HL-60 (cell line): ENCODE measurements around the gene GRIK2.

Experiments
- DNase-seq, 2 experiments: peaks; one replicate each; pipeline ENCODE4 v3.0.0-alpha.2; 2010 to 2020; ENCODE audit warnings: low read depth in 1 of 2, low spot score in 1 of 2
- H3K27ac ChIP-seq: fragments of 250-450 bp; sonication (Bioruptor Pico); replicated peaks from 2 replicates; pipeline ENCODE4 v1.5.1; 2020; ENCODE audit warnings: mild to moderate bottlenecking, moderate library complexity
- H3K27me3 ChIP-seq: fragments of 250-450 bp; sonication (Bioruptor Pico); 2 replicates; pipeline ENCODE4 v1.5.1; 2021; ENCODE audit warnings: mild to moderate bottlenecking, moderate library complexity; ENCODE audit not compliant: insufficient read depth, poor library complexity, severe bottlenecking
- H3K4me3 ChIP-seq: replicated peaks from 2 replicates; pipeline ENCODE4 v1.5.1; 2011; ENCODE audit warnings: mild to moderate bottlenecking, control low read depth, low read length; ENCODE audit not compliant: insufficient read depth
- CTCF ChIP-seq: IDR thresholded peaks from one replicate; pipeline ENCODE4 v1.5.1; 2011; ENCODE audit warnings: low read length, control low read depth, inconsistent platforms; ENCODE audit not compliant: insufficient read depth
- GABPA ChIP-seq: IDR thresholded peaks from 2 replicates; pipeline ENCODE4 v1.6.1; 2012; ENCODE audit warnings: low read depth
- POLR2AphosphoS5 ChIP-seq: IDR thresholded peaks from 2 replicates; pipeline ENCODE4 v1.6.1; 2012; ENCODE audit warnings: low read depth
- REST ChIP-seq: IDR thresholded peaks from 2 replicates; pipeline ENCODE4 v1.6.1; 2012; ENCODE audit warnings: low read depth; ENCODE audit not compliant: insufficient replicate concordance
- SPI1 ChIP-seq: IDR thresholded peaks from 2 replicates; pipeline ENCODE4 v1.6.1; 2012; ENCODE audit warnings: low read depth, mild to moderate bottlenecking, borderline replicate concordance

GRIK2 gene

GRCh38 chr6:101465863-101466262 is 72.4 kb downstream of the GRIK2 start:
- TF ChIP-seq SPI1 = no peak
- TF ChIP-seq POLR2AphosphoS5 = no peak
- Histone ChIP-seq H3K27me3 (no peaks in the 10 kb centered on the region), H3K27ac (no peak overlapping the region), H3K4me3 (no peak overlapping the region)
- DNase-seq = no peak

- H3K27ac ChIP-seq = no peak overlapping the region
- no peak for TF ChIP-seq GABPA
- TF ChIP-seq CTCF = no peak
- TF ChIP-seq POLR2AphosphoS5 = no peak
- TF ChIP-seq SPI1 = no peak
- no peak for TF ChIP-seq REST
- H3K27me3 ChIP-seq = no peaks in the 10 kb centered on the region
- H3K4me3 ChIP-seq = no peak overlapping the region
- no peak for DNase-seq
Measured at GRCh38 chr6:101477436-101477835, 83.9 kb downstream of the GRIK2 start.

- H3K27me3 ChIP-seq = no peaks in the 10 kb centered on the region
- no peak for TF ChIP-seq SPI1
- TF ChIP-seq CTCF = no peak
- TF ChIP-seq REST = no peak
- TF ChIP-seq POLR2AphosphoS5 = no peak
- no peak for TF ChIP-seq GABPA
- DNase-seq = no peak
- H3K4me3 ChIP-seq = no peak overlapping the region
- H3K27ac ChIP-seq = no peak overlapping the region
Measured at GRCh38 chr6:101478891-101479290, 85.4 kb downstream of the GRIK2 start.

GRCh38 chr6:101482606-101483005 is 89.1 kb downstream of the GRIK2 start:
- H3K4me3 ChIP-seq = no peak overlapping the region
- H3K27me3 ChIP-seq = no peaks in the 10 kb centered on the region
- no peak overlapping the region for H3K27ac ChIP-seq
- DNase-seq = no peak
- TF ChIP-seq GABPA (no peak), POLR2AphosphoS5 (no peak), CTCF (no peak), REST (no peak), SPI1 (no peak)
